Measurements from ENCODE around the gene DUSP5. TPM values are rescaled to one million over a fixed set of nuclear protein-coding genes. Genes with fewer than 3 reads are reported as not detected.

Gene DUSP5
- total RNA-seq, 1 experiment from 2014 or later, result 106 TPM

DNA sequence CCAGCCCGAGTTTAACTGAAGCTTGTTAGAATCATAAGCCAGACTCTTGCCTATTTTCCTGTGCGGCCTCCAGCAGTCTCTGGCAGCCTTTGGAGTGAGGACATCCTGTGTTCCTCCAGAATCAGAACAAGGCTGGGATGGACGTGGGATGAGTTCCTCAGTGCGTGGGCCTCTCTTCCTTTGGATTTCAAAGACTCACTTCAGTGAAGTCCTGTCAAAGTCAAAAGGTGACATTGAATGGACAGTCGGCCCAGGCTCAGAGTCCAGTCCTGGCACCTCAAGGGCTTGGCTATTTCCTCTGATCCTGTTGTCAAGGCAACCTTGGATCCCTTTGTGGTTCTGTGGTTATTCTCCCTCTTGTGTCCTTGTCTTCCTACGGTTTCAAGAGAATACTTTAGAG lies 48.4 kb downstream of the DUSP5 start:
- no peaks in the 10 kb centered on the region for H3K27me3 Mint-ChIP-seq (ENCODE audit: insufficient read depth, unreplicated experiment)
- H3K9me3 Mint-ChIP-seq (ENCODE audit: unreplicated experiment), result no peaks in the 10 kb centered on the region
- no peak overlapping the region for H3K4me3 Mint-ChIP-seq (ENCODE audit: unreplicated experiment)
- TF ChIP-seq, protein P1, sequence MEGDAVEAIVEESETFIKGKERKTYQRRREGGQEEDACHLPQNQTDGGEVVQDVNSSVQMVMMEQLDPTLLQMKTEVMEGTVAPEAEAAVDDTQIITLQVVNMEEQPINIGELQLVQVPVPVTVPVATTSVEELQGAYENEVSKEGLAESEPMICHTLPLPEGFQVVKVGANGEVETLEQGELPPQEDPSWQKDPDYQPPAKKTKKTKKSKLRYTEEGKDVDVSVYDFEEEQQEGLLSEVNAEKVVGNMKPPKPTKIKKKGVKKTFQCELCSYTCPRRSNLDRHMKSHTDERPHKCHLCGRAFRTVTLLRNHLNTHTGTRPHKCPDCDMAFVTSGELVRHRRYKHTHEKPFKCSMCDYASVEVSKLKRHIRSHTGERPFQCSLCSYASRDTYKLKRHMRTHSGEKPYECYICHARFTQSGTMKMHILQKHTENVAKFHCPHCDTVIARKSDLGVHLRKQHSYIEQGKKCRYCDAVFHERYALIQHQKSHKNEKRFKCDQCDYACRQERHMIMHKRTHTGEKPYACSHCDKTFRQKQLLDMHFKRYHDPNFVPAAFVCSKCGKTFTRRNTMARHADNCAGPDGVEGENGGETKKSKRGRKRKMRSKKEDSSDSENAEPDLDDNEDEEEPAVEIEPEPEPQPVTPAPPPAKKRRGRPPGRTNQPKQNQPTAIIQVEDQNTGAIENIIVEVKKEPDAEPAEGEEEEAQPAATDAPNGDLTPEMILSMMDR (IDR thresholded peaks at IDR 0.05; ENCODE audit: unreplicated experiment), result no peak
- BruUV-seq (replicated peaks), result no TSS peak
- no peaks in the 10 kb centered on the region for H3K36me3 Mint-ChIP-seq (ENCODE audit: insufficient read depth, unreplicated experiment)
- intact Hi-C loops (cut with micrococcal nuclease), result no loop called here
- CTCF ChIA-PET, result interaction anchor here (0.7 to 7.0 kb wide), 30 partner anchors 9 to 249 kb away, joined by 3 to 85 read pairs (median 6); partner anchors contain the start of genes DUSP5 and SMNDC1
- no peak for DNase-seq (ENCODE audit: unreplicated experiment)
- H3K27ac Mint-ChIP-seq (ENCODE audit: low read depth, unreplicated experiment), result no peak overlapping the region
- POLR2A ChIA-PET, result interaction anchor here (1.0 to 1.3 kb wide), 4 partner anchors 43 to 232 kb away, joined by 3 to 9 read pairs (median 4); no protein-coding TSS in a partner anchor
- H3K4me1 Mint-ChIP-seq (ENCODE audit: insufficient read depth, unreplicated experiment), result peaks cover 4% of the 10 kb centered on the region

DNA sequence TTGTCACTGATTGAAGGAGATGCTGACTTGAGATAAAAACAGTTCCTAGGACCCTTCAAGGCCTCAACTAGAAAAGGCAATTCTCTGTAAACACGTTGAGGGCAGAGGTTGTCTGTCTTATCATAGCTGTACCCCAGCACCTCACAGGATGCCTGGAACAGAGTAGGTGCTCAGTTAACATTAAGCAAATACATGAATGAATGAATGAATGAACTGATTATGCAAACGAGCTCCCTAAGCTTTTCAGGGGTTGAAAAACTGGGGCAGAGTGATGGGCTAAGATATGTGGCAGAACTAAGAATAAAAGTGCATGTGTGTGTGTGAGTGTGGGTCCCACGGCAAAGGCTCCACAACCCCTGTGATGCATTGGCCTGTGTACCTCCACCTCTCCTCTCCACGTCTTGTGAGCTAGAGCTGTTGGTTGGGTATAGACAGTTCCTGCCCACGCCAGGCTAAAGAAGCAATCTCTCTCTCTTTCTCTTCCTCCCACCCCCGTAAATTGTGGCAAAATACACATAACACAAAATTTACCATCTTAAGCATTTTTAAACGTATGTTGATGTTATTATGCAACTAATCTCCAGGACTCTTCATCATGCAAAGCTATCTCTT lies 48.9 kb downstream of the DUSP5 start:
- TF ChIP-seq, protein P1 (IDR thresholded peaks at IDR 0.05; ENCODE audit: unreplicated experiment), result no peak
- no peak for DNase-seq (ENCODE audit: unreplicated experiment)
- H3K36me3 Mint-ChIP-seq (ENCODE audit: insufficient read depth, unreplicated experiment), result no peaks in the 10 kb centered on the region
- intact Hi-C loops (cut with micrococcal nuclease), result loop anchor here (1.0 kb wide), 4 partner anchors 47 to 240 kb away; no protein-coding TSS in a partner anchor
- H3K27me3 Mint-ChIP-seq (ENCODE audit: insufficient read depth, unreplicated experiment), result no peaks in the 10 kb centered on the region
- no TSS peak for BruUV-seq (replicated peaks)
- no peak overlapping the region for H3K4me3 Mint-ChIP-seq (ENCODE audit: unreplicated experiment)
- no peak overlapping the region for H3K27ac Mint-ChIP-seq (ENCODE audit: low read depth, unreplicated experiment)
- ChIA-PET POLR2A (interaction anchor here (0.9 to 1.2 kb wide), 5 partner anchors 44 to 232 kb away, joined by 3 to 9 read pairs (median 3); no protein-coding TSS in a partner anchor), CTCF (interaction anchor here (0.6 to 7.0 kb wide), 49 partner anchors 9 to 1633 kb away, joined by 3 to 85 read pairs (median 4); partner anchors contain the start of genes DUSP5, SMC3 and SMNDC1)
- H3K9me3 Mint-ChIP-seq (ENCODE audit: unreplicated experiment), result no peaks in the 10 kb centered on the region
- H3K4me1 Mint-ChIP-seq (ENCODE audit: insufficient read depth, unreplicated experiment), result peaks cover 4% of the 10 kb centered on the region

DNA sequence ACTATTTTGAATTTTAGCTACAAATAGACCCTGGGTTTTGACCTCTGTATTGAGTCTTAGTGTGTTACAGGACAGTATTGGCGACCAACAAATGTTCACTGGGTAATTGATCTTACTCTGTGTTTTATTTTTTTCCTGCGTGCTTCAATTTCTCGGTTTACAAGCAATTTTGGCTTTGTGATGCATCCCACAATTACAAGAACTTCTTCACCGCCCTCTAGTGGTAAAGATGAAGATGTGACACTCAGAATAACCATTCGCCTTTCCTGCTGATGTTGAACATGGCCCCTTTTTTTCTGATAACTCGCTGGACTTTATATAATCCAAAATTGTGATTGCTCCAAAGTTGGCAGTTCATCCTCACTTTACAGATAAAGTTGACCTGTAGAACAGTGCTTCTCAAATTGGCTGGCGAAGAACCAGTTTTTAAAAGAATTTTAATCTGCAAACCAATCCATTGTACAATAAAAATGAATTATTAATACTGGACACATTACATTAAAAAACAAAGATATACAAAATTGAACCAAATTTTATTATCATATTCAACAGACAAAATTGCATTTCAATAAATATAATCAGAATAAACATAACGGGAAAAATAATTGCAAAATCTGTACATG lies 49.5 kb downstream of the DUSP5 start:
- ChIA-PET CTCF (interaction anchor here (0.6 to 7.0 kb wide), 47 partner anchors 10 to 1632 kb away, joined by 3 to 85 read pairs (median 4); partner anchors contain the start of genes DUSP5, SMC3 and SMNDC1), POLR2A (interaction anchor here (0.9 to 1.2 kb wide), 5 partner anchors 44 to 233 kb away, joined by 3 to 9 read pairs (median 3); no protein-coding TSS in a partner anchor)
- peak; percentile 68 for DNase-seq (ENCODE audit: unreplicated experiment)
- Mint-ChIP-seq H3K9me3 (ENCODE audit: unreplicated experiment) (no peaks in the 10 kb centered on the region), H3K27me3 (ENCODE audit: insufficient read depth, unreplicated experiment) (no peaks in the 10 kb centered on the region), H3K4me3 (ENCODE audit: unreplicated experiment) (no peak overlapping the region), H3K36me3 (ENCODE audit: insufficient read depth, unreplicated experiment) (no peaks in the 10 kb centered on the region), H3K4me1 (ENCODE audit: insufficient read depth, unreplicated experiment) (peaks cover 4% of the 10 kb centered on the region), H3K27ac (ENCODE audit: low read depth, unreplicated experiment) (no peak overlapping the region)
- TF ChIP-seq, protein P1 (IDR thresholded peaks at IDR 0.05; ENCODE audit: unreplicated experiment), result peak; percentile 64
- intact Hi-C loops (cut with micrococcal nuclease), result loop anchor here (1.0 kb wide), 4 partner anchors 48 to 241 kb away; no protein-coding TSS in a partner anchor
- BruUV-seq (replicated peaks), result no TSS peak

DNA sequence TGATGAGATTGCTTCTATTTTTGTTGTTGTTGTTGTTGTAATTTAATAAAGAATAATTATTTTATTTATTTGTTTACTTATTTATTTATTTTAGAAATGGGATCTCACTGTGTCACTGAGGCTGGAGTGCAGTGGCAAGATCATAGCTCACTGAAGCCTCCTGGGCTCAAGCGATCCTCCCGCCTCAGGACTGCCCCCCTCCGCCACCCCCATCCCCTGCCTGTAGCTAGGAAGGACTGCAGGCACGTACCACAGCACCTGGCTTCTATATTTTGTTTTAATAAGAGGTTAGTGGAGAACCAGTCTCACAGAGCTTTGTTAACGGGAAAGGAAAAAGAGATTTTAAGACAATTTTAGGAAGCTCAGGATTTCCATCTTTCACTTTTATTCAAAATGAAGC lies 50.3 kb downstream of the DUSP5 start:
- no TSS peak for BruUV-seq (replicated peaks)
- intact Hi-C loops (cut with micrococcal nuclease), result no loop called here
- CTCF ChIA-PET, result interaction anchor here (0.6 to 7.0 kb wide), 14 partner anchors 15 to 665 kb away, joined by 3 to 85 read pairs (median 4); partner anchors contain the start of gene SMNDC1
- TF ChIP-seq, protein P1 (IDR thresholded peaks at IDR 0.05; ENCODE audit: unreplicated experiment), result no peak
- DNase-seq (ENCODE audit: unreplicated experiment), result no peak
- POLR2A ChIA-PET, result interaction anchor here (0.9 to 1.2 kb wide), 5 partner anchors 11 to 243 kb away, joined by 3 to 4 read pairs (median 4); no protein-coding TSS in a partner anchor
- H3K4me3 Mint-ChIP-seq (ENCODE audit: unreplicated experiment), result no peak overlapping the region
- no peaks in the 10 kb centered on the region for H3K36me3 Mint-ChIP-seq (ENCODE audit: insufficient read depth, unreplicated experiment)
- no peaks in the 10 kb centered on the region for H3K27me3 Mint-ChIP-seq (ENCODE audit: insufficient read depth, unreplicated experiment)
- peaks cover 4% of the 10 kb centered on the region for H3K4me1 Mint-ChIP-seq (ENCODE audit: insufficient read depth, unreplicated experiment)
- H3K9me3 Mint-ChIP-seq (ENCODE audit: unreplicated experiment), result no peaks in the 10 kb centered on the region
- no peak overlapping the region for H3K27ac Mint-ChIP-seq (ENCODE audit: low read depth, unreplicated experiment)
